ENCODE data around the gene HIPK2. TPM values are rescaled to one million over a fixed set of nuclear protein-coding genes. Genes with fewer than 3 reads are reported as not detected.
A peak's percentile ranks its signal among the peaks of the same experiment; 100 is the strongest.

Gene HIPK2
- total RNA-seq, 1 donor from 2014 or later = 89.1 TPM

DNA sequence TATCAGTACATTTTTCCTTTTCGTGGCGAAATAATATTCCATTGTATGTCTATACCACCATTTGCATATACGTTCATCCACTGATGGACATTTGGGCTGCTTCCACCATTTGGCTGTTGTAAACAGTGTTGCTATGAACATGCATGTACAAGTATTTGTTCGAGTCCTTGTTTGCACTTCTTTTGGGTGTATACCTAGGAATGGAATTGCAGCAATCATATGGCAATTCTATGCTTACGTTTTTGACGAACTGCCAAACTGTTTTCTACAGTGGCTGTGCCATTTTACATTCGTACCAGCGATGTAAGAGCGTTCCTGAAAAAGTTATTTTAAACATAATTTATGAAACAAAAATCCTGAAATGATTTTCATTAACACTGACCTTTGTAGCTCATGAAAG lies 79.5 kb downstream of the HIPK2 start:
- no peak overlapping the region for H3K27ac Mint-ChIP-seq
- H3K4me3 Mint-ChIP-seq = no peak overlapping the region
- no peaks in the 10 kb centered on the region for H3K9me3 Mint-ChIP-seq
- H3K4me1 Mint-ChIP-seq (ENCODE audit: unreplicated experiment) = peaks cover 58% of the 10 kb centered on the region
- H3K36me3 Mint-ChIP-seq = peaks cover 32% of the 10 kb centered on the region
- H3K27me3 Mint-ChIP-seq = no peaks in the 10 kb centered on the region
- no peak for TF ChIP-seq CTCF (conservative IDR thresholded peaks at IDR 0.05)
- DNase-seq (ENCODE audit: extremely low spot score, unreplicated experiment) = no peak

DNA sequence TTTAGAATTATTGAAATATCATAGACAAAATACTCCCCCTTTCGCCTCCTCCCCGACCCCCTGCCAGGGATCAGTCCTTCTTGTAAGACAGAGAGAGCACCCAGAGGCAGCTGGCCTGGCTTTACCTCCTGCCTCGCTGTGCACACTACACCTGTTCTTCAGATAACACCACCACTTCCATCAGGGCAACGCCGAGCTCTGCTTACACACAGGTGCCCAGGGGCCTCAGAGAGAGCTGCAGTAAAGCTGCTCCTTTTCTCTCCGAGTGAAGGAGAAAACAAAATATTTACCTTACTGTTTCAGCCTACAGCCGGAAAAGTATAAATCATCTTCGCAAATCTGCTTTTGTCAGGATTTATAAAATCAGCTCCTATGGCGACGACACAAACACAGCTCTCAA lies 80.7 kb downstream of the HIPK2 start:
- Mint-ChIP-seq H3K4me1 (ENCODE audit: unreplicated experiment) (peaks cover 59% of the 10 kb centered on the region), H3K27ac (peak overlapping the region; percentile 85), H3K36me3 (peaks cover 32% of the 10 kb centered on the region), H3K9me3 (no peaks in the 10 kb centered on the region), H3K27me3 (no peaks in the 10 kb centered on the region), H3K4me3 (no peak overlapping the region)
- no peak for TF ChIP-seq CTCF (conservative IDR thresholded peaks at IDR 0.05)
- no peak for DNase-seq (ENCODE audit: extremely low spot score, unreplicated experiment)

DNA sequence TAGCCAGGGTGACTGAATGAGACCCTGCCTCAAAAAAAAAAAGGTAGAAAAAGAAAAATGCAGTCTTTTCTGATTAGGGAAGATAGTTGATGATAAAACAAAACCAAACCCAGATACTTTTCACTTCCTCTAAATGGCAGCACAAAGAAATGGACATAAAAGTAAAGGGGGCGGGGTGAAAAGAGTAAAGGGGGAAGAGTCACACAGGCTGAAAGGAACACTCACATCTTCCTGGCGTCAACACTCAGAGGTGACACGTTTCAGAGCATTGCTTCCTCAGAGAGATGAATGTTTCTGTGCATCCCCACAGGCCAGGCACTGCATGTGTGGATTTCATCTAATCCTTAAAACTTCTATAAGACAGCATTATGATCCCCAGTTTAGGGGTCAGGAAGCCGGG lies 81.2 kb downstream of the HIPK2 start:
- no peak for DNase-seq (ENCODE audit: extremely low spot score, unreplicated experiment)
- H3K4me3 Mint-ChIP-seq = no peak overlapping the region
- H3K4me1 Mint-ChIP-seq (ENCODE audit: unreplicated experiment) = peaks cover 55% of the 10 kb centered on the region
- TF ChIP-seq CTCF (conservative IDR thresholded peaks at IDR 0.05) = no peak
- H3K27me3 Mint-ChIP-seq = no peaks in the 10 kb centered on the region
- H3K36me3 Mint-ChIP-seq = peaks cover 30% of the 10 kb centered on the region
- peak overlapping the region; percentile 85 for H3K27ac Mint-ChIP-seq
- no peaks in the 10 kb centered on the region for H3K9me3 Mint-ChIP-seq

- Mint-ChIP-seq H3K36me3 (peaks cover 33% of the 10 kb centered on the region), H3K4me3 (no peak overlapping the region), H3K4me1 (ENCODE audit: unreplicated experiment) (peaks cover 59% of the 10 kb centered on the region), H3K27me3 (no peaks in the 10 kb centered on the region), H3K9me3 (no peaks in the 10 kb centered on the region), H3K27ac (peak overlapping the region; percentile 46)
- DNase-seq (ENCODE audit: extremely low spot score, unreplicated experiment) = no peak
- TF ChIP-seq CTCF (conservative IDR thresholded peaks at IDR 0.05) = no peak
These were observed 82.2 kb downstream of the HIPK2 start for GRCh38 chr7:139695588-139695987.

- no peak for DNase-seq (ENCODE audit: extremely low spot score, unreplicated experiment)
- Mint-ChIP-seq H3K9me3 (no peaks in the 10 kb centered on the region), H3K27me3 (no peaks in the 10 kb centered on the region), H3K36me3 (peaks cover 32% of the 10 kb centered on the region), H3K27ac (peak overlapping the region; percentile 46), H3K4me1 (ENCODE audit: unreplicated experiment) (peaks cover 55% of the 10 kb centered on the region), H3K4me3 (no peak overlapping the region)
- TF ChIP-seq CTCF (conservative IDR thresholded peaks at IDR 0.05) = no peak
These were observed 82.7 kb downstream of the HIPK2 start for GRCh38 chr7:139695051-139695450.

GRCh38 chr7:139694389-139694676 lies 83.5 kb downstream of the HIPK2 start:
- TF ChIP-seq CTCF (conservative IDR thresholded peaks at IDR 0.05) = no peak
- Mint-ChIP-seq H3K9me3 (no peaks in the 10 kb centered on the region), H3K4me3 (peak overlapping the region; percentile 11), H3K27ac (peak overlapping the region; percentile 46), H3K27me3 (no peaks in the 10 kb centered on the region), H3K36me3 (peaks cover 32% of the 10 kb centered on the region), H3K4me1 (ENCODE audit: unreplicated experiment) (peaks cover 55% of the 10 kb centered on the region)
- DNase-seq (ENCODE audit: extremely low spot score, unreplicated experiment) = no peak
